T-cell (primary cell): ENCODE measurements around the gene MYOZ3. TPM values are rescaled to one million over a fixed set of nuclear protein-coding genes. Genes with fewer than 3 reads are reported as not detected.

Experiments
- ATAC-seq, 4 experiments: fragments of 200-7000 bp in 3 of 4; fragments of 150-1000 bp in 1 of 4; cut with Tn5 transposase; replicated peaks in 1 of 4; 1 replicate in 3 of 4; 2 replicates in 1 of 4; pipeline ENCODE4 v1.10.0; 2021; ENCODE audit warnings: moderate library complexity in 3 of 4, mild to moderate bottlenecking in 2 of 4, moderate number of reproducible peaks in 1 of 4
- CTCF ChIA-PET, 2 donors: fragments of 300-600 bp; sonication (Branson Sonifier 250); formaldehyde crosslinking; loops; one replicate each; lab custom pipeline; 2022; ENCODE audit warnings: antibody characterized with exemption in 2 of 2; lab: Charles Lee
- POLR2A ChIA-PET, 2 donors: fragments of 300-600 bp; sonication (Branson Sonifier 250); formaldehyde crosslinking; loops; one replicate each; lab custom pipeline; 2022; ENCODE audit warnings: antibody characterized with exemption in 2 of 2; lab: Charles Lee
- DNase-seq, 35 experiments: peaks; one replicate each; pipeline versions ENCODE4 v3.0.0 to v3.0.0-alpha.2; 2013 to 2023
- H3K27ac ChIP-seq: one replicate; pipeline ENCODE4 v1.5.1; 2013; ENCODE audit warnings: low read length
- H3K27me3 ChIP-seq, 2 experiments: replicated peaks in 1 of 2; 1 replicate in 1 of 2; 2 replicates in 1 of 2; pipeline versions ENCODE4 v1.6.1 to v1.7.0; 2013; ENCODE audit warnings: low read length in 1 of 2, mixed read lengths in 1 of 2; ENCODE audit not compliant: control insufficient read depth in 2 of 2, insufficient read depth in 2 of 2; ENCODE audit errors: extremely low read depth in 1 of 2
- H3K36me3 ChIP-seq, 2 donors: 1 replicate in 1 of 2; 2 replicates in 1 of 2; pipeline versions ENCODE4 v1.6.1 to v1.7.0; 2013; ENCODE audit warnings: low read length in 1 of 2; ENCODE audit not compliant: control insufficient read depth in 2 of 2, insufficient read depth in 1 of 2; ENCODE audit errors: extremely low read depth in 1 of 2
- H3K4me1 ChIP-seq, 2 experiments: 1 replicate in 1 of 2; 2 replicates in 1 of 2; pipeline versions ENCODE4 v1.6.1 to v1.7.0; 2013; ENCODE audit warnings: low read length in 2 of 2, mixed read lengths in 1 of 2; ENCODE audit not compliant: insufficient read depth in 2 of 2, control insufficient read depth in 1 of 2; ENCODE audit errors: extremely low read depth in 1 of 2
- H3K4me3 ChIP-seq, 2 donors: 1 replicate in 1 of 2; 2 replicates in 1 of 2; pipeline versions ENCODE4 v1.5.1 to v1.7.0; 2013; ENCODE audit warnings: mild to moderate bottlenecking in 2 of 2, low read length in 1 of 2, moderate library complexity in 1 of 2; ENCODE audit not compliant: control insufficient read depth in 1 of 2; ENCODE audit errors: extremely low read depth in 1 of 2
- H3K9me3 ChIP-seq: 2 replicates; pipeline ENCODE4 v1.7.0; 2013
- H3K27ac Mint-ChIP-seq, 2 donors: one replicate each; pipeline ENCODE4 v1.8.0; 2020 to 2021; ENCODE audit warnings: mild to moderate bottlenecking in 2 of 2, mixed read lengths in 2 of 2
- H3K27me3 Mint-ChIP-seq, 2 donors: one replicate each; pipeline ENCODE4 v1.8.0; 2021 to 2022; ENCODE audit warnings: mixed read lengths in 2 of 2
- H3K36me3 Mint-ChIP-seq: one replicate; pipeline ENCODE4 v1.8.0; 2021; ENCODE audit warnings: mixed read lengths
- H3K4me1 Mint-ChIP-seq, 3 donors: one replicate each; pipeline ENCODE4 v1.8.0; 2020 to 2022; ENCODE audit warnings: mixed read lengths in 3 of 3, mild to moderate bottlenecking in 1 of 3
- H3K4me3 Mint-ChIP-seq, 3 donors: one replicate each; pipeline ENCODE4 v1.8.0; 2020 to 2022; ENCODE audit warnings: mild to moderate bottlenecking in 3 of 3, mixed read lengths in 3 of 3, moderate library complexity in 3 of 3
- H3K9me3 Mint-ChIP-seq, 3 donors: one replicate each; pipeline ENCODE4 v1.8.0; 2020 to 2022; ENCODE audit warnings: mixed read lengths in 3 of 3
- WGBS: methylation state at CpG from one replicate; pipeline ENCODE4 v1.1.5; 2013; ENCODE audit warnings: missing lambda C conversion rate; ENCODE audit not compliant: insufficient coverage; 5-methylcytosine and 5-hydroxymethylcytosine counted together
- total RNA-seq, 35 experiments: library from RNA in 6 of 35; stranded (reverse) in 6 of 35; fragments of 120-200 nt in 1 of 35; gene quantifications; one replicate each; pipeline versions ENCODE4 v1.2.1 to v1.2.4 and lab custom pipeline; 2013 to 2026

Gene MYOZ3
- total RNA-seq, 5 donors from 2014 or later (not counting 1 experiment from before 2014, with no cell fraction given) = not detected

GRCh38 chr5:150622157-150622556 is 38.9 kb upstream of the MYOZ3 start:
- ATAC-seq (no peak), DNase-seq (no peak)
- H3K9me3 ChIP-seq = no peaks in the 10 kb centered on the region
- ChIA-PET CTCF (no interaction called here), POLR2A (no interaction called here)
- no peak overlapping the region for H3K27ac ChIP-seq
- H3K27me3 Mint-ChIP-seq = peaks cover 0 to 18% of the 10 kb centered on the region in 2 donors
- H3K27me3 ChIP-seq = peaks cover 0 to 46% of the 10 kb centered on the region in 2 experiments
- 100% methylated on average over 1 of the region's 2 CpGs for WGBS
- H3K4me3 ChIP-seq = no peak overlapping the region
- H3K4me3 Mint-ChIP-seq = no peak overlapping the region
- peaks cover 0 to 20% of the 10 kb centered on the region in 2 experiments for H3K4me1 ChIP-seq
- no peaks in the 10 kb centered on the region for H3K36me3 ChIP-seq
- peaks cover 15 to 24% (median 17%) of the 10 kb centered on the region in 3 donors for H3K4me1 Mint-ChIP-seq
- H3K27ac Mint-ChIP-seq = no peak overlapping the region
- no peaks in the 10 kb centered on the region for H3K9me3 Mint-ChIP-seq
- no peaks in the 10 kb centered on the region for H3K36me3 Mint-ChIP-seq

GRCh38 chr5:150623152-150623877 is 37.7 kb upstream of the MYOZ3 start:
- Mint-ChIP-seq H3K4me1 (peaks cover 15 to 25% (median 17%) of the 10 kb centered on the region in 3 donors), H3K4me3 (peak overlapping the region; percentile 32 to 84 (median 74)), H3K9me3 (no peaks in the 10 kb centered on the region), H3K27me3 (peaks cover 0 to 14% of the 10 kb centered on the region in 2 donors), H3K27ac (peak overlapping the region in 1 of 2 donors; percentile 25), H3K36me3 (no peaks in the 10 kb centered on the region)
- ATAC-seq = no peak
- H3K27me3 ChIP-seq = peaks cover 0 to 51% of the 10 kb centered on the region in 2 experiments
- no peaks in the 10 kb centered on the region for H3K9me3 ChIP-seq
- no peak overlapping the region for H3K4me3 ChIP-seq
- 18% methylated on average over 5 of the region's 7 CpGs for WGBS
- DNase-seq = no peak
- POLR2A ChIA-PET = no interaction called here
- no peaks in the 10 kb centered on the region for H3K36me3 ChIP-seq
- no peak overlapping the region for H3K27ac ChIP-seq
- H3K4me1 ChIP-seq = peaks cover 0 to 20% of the 10 kb centered on the region in 2 experiments
- CTCF ChIA-PET = no interaction called here

GRCh38 chr5:150623878-150624216 is 37.2 kb upstream of the MYOZ3 start:
- no peaks in the 10 kb centered on the region for H3K9me3 ChIP-seq
- H3K27ac ChIP-seq = no peak overlapping the region
- peak overlapping the region in 1 of 2 donors; percentile 25 for H3K27ac Mint-ChIP-seq
- 50% methylated on average over 5 of the region's 5 CpGs for WGBS
- ChIA-PET POLR2A (no interaction called here), CTCF (no interaction called here)
- DNase-seq (no peak), ATAC-seq (no peak)
- peaks cover 15 to 25% (median 17%) of the 10 kb centered on the region in 3 donors for H3K4me1 Mint-ChIP-seq
- H3K4me3 ChIP-seq = no peak overlapping the region
- peaks cover 0 to 48% of the 10 kb centered on the region in 2 experiments for H3K27me3 ChIP-seq
- peak overlapping the region; percentile 74 to 84 (median 82) for H3K4me3 Mint-ChIP-seq
- H3K36me3 Mint-ChIP-seq = no peaks in the 10 kb centered on the region
- peaks cover 0 to 20% of the 10 kb centered on the region in 2 experiments for H3K4me1 ChIP-seq
- H3K36me3 ChIP-seq = no peaks in the 10 kb centered on the region
- no peaks in the 10 kb centered on the region for H3K9me3 Mint-ChIP-seq
- peaks cover 0 to 14% of the 10 kb centered on the region in 2 donors for H3K27me3 Mint-ChIP-seq

GRCh38 chr5:150624334-150625163 is 36.5 kb upstream of the MYOZ3 start:
- H3K4me3 ChIP-seq = peak overlapping the region; percentile 29 to 38
- H3K27ac Mint-ChIP-seq = peak overlapping the region in 1 of 2 donors; percentile 11
- H3K27me3 Mint-ChIP-seq = peaks cover 0 to 14% of the 10 kb centered on the region in 2 donors
- POLR2A ChIA-PET = interaction anchor here in 1 of 2 donors (0.7 kb wide), 1 partner anchor 458 kb away, joined by 3 read pairs; no protein-coding TSS in a partner anchor
- 3% methylated on average over 54 of the region's 74 CpGs for WGBS
- H3K36me3 ChIP-seq = no peaks in the 10 kb centered on the region
- CTCF ChIA-PET = no interaction called here
- H3K4me1 Mint-ChIP-seq = peaks cover 15 to 25% (median 17%) of the 10 kb centered on the region in 3 donors
- ATAC-seq (peak; percentile 70 to 80 (median 75)), DNase-seq (peak in 29 of 35 experiments; percentile 4 to 50 (median 13))
- H3K36me3 Mint-ChIP-seq = no peaks in the 10 kb centered on the region
- H3K4me3 Mint-ChIP-seq = peak overlapping the region; percentile 74 to 84 (median 82)
- peaks cover 0 to 20% of the 10 kb centered on the region in 2 experiments for H3K4me1 ChIP-seq
- no peak overlapping the region for H3K27ac ChIP-seq
- H3K27me3 ChIP-seq = peaks cover 0 to 44% of the 10 kb centered on the region in 2 experiments
- no peaks in the 10 kb centered on the region for H3K9me3 Mint-ChIP-seq
- no peaks in the 10 kb centered on the region for H3K9me3 ChIP-seq

GRCh38 chr5:150625164-150625535 is 35.9 kb upstream of the MYOZ3 start:
- H3K27me3 Mint-ChIP-seq = peaks cover 0 to 14% of the 10 kb centered on the region in 2 donors
- Histone ChIP-seq H3K27me3 (peaks cover 0 to 47% of the 10 kb centered on the region in 2 experiments), H3K27ac (no peak overlapping the region), H3K4me3 (peak overlapping the region; percentile 29 to 38), H3K4me1 (peaks cover 0 to 20% of the 10 kb centered on the region in 2 experiments), H3K36me3 (no peaks in the 10 kb centered on the region), H3K9me3 (no peaks in the 10 kb centered on the region)
- peaks cover 15 to 25% (median 17%) of the 10 kb centered on the region in 3 donors for H3K4me1 Mint-ChIP-seq
- DNase-seq (peak in 1 of 35 experiments; percentile 3), ATAC-seq (peak in 1 of 4 experiments; percentile 6)
- H3K9me3 Mint-ChIP-seq = no peaks in the 10 kb centered on the region
- H3K36me3 Mint-ChIP-seq = no peaks in the 10 kb centered on the region
- no peak overlapping the region for H3K27ac Mint-ChIP-seq
- 62% methylated on average over 18 of the region's 19 CpGs for WGBS
- H3K4me3 Mint-ChIP-seq = peak overlapping the region in 2 of 3 donors; percentile 21 to 35
- ChIA-PET CTCF (no interaction called here), POLR2A (interaction anchor here in 1 of 2 donors (0.7 kb wide), 1 partner anchor 457 kb away, joined by 3 read pairs; no protein-coding TSS in a partner anchor)
